Measurements from ENCODE around the gene DPYSL3.

DNA sequence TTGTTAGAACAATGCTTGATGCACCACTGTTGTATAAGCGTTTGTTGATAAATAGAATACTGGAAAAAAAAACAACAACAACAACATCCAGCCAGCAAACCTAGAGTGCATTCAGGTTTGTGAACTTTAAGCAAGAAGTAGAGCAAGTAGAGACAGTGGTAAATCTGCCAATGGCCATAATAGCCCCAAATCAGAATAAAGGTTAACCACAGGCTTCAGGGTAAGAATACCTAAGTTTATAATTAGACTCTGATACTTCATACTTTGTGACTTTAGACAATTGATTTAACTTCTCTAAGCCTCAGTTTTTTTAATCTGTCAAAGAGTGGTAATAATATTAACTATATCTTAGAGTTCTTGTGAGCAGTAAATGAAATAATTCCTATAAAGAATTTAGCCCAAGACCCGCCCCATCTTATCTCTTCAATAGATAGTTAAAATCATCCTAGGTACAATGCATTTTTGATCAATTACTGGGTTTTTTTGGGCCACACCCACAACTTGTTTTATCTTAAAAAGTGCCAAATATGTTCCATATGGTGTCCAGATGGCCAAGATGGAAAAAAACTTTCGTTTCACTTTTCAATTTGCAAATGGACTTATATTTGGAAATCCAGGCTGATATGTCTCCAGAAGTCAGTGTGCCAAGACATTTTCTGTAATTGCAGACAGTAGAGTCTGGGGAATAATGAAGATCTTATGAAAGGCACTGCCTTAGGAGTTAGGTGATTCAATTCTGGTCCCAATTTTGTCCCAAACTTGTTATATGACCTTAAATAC lies 24.5 kb upstream of the DPYSL3 start:
- no peak for TF ChIP-seq LEF1 (IDR thresholded peaks at IDR 0.05; ENCODE audit: borderline replicate concordance)
- TF ChIP-seq, protein P1, sequence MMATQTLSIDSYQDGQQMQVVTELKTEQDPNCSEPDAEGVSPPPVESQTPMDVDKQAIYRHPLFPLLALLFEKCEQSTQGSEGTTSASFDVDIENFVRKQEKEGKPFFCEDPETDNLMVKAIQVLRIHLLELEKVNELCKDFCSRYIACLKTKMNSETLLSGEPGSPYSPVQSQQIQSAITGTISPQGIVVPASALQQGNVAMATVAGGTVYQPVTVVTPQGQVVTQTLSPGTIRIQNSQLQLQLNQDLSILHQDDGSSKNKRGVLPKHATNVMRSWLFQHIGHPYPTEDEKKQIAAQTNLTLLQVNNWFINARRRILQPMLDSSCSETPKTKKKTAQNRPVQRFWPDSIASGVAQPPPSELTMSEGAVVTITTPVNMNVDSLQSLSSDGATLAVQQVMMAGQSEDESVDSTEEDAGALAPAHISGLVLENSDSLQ (IDR thresholded peaks at IDR 0.05) = no peak
